HCT116 (cell line): ENCODE data around the gene ENO2. TPM values are rescaled to one million over a fixed set of nuclear protein-coding genes. Genes with fewer than 3 reads are reported as not detected.

Experiments
- ATAC-seq: fragments of 200-7000 bp; cut with Tn5 transposase; 2 replicates; pipeline ENCODE4 v1.9.1; 2020; ENCODE audit warnings: mild to moderate bottlenecking, moderate library complexity
- BruUV-seq: library from RNA; stranded (reverse); fragments of 400-500 nt; replicated peaks from 2 replicates; lab custom pipeline; 2021; lab: Mats Ljungman, UMichigan
- CTCF ChIA-PET: fragments of 300-600 bp; sonication (Branson Sonifier 250); formaldehyde crosslinking; loops from one replicate; lab custom pipeline; 2021; ENCODE audit warnings: antibody characterized with exemption; lab: Charles Lee
- POLR2A ChIA-PET: fragments of 300-600, 350-600 bp; sonication (Branson Sonifier 250); formaldehyde crosslinking; loops from one replicate; lab custom pipeline; 2021; ENCODE audit warnings: antibody characterized with exemption; lab: Charles Lee
- RAD21 ChIA-PET, 2 experiments: fragments of 300-600 bp; sonication (Branson Sonifier 250); formaldehyde crosslinking; loops; one replicate each; lab custom pipeline; 2023; ENCODE audit warnings: low total read pairs in 2 of 2; ENCODE audit not compliant: uncharacterized antibody in 2 of 2, unreplicated experiment in 2 of 2, low non-redundant PET in 1 of 2; lab: Charles Lee
- DNase-seq: peaks from one replicate; pipeline ENCODE4 v3.0.0-alpha.2; 2010; ENCODE audit warnings: low read depth, low spot score
- H2AFZ ChIP-seq: fragments of 200-600 bp; shearing (Covaris generic), sonication (generic); 2 replicates; pipeline ENCODE4 v1.6.1; 2017; ENCODE audit warnings: low read depth, mixed run types, mixed read lengths, antibody characterized with exemption, low read length; ENCODE audit not compliant: poor library complexity, severe bottlenecking
- H3K27ac ChIP-seq: 2 replicates; pipeline ENCODE4 v1.5.1; 2012; ENCODE audit warnings: low read depth, low read length
- H3K27me3 ChIP-seq: fragments of 200-600 bp; sonication (generic); 2 replicates; pipeline ENCODE4 v1.6.1; 2016; ENCODE audit warnings: mixed run types, low read length, mixed read lengths; ENCODE audit not compliant: insufficient read depth
- H3K36me3 ChIP-seq, 2 experiments: fragments of 200-500 bp in 1 of 2; fragments of 200-600 bp in 1 of 2; sonication (Bioruptor generic) in 1 of 2; sonication (generic) in 1 of 2; 2 replicates each; pipeline versions ENCODE4 v1.5.1 to v1.6.1; 2014 to 2016; ENCODE audit warnings: low read length in 2 of 2, inconsistent platforms in 1 of 2, mixed read lengths in 1 of 2, mixed run types in 1 of 2; ENCODE audit not compliant: insufficient read depth in 2 of 2, control insufficient read depth in 1 of 2
- H3K4me1 ChIP-seq, 2 experiments: fragments of 200-600 bp in 1 of 2; sonication (generic) in 1 of 2; 2 replicates each; pipeline versions ENCODE4 v1.5.1 to v1.6.1; 2012 to 2017; ENCODE audit warnings: low read length in 2 of 2, inconsistent platforms in 1 of 2, mild to moderate bottlenecking in 1 of 2, mixed read lengths in 1 of 2, mixed run types in 1 of 2, moderate library complexity in 1 of 2; ENCODE audit not compliant: insufficient read depth in 2 of 2, control insufficient read depth in 1 of 2
- H3K4me2 ChIP-seq: fragments of 200-600 bp; sonication (generic); 2 replicates; pipeline ENCODE4 v1.6.1; 2017; ENCODE audit warnings: mixed run types, low read length, mixed read lengths
- H3K4me3 ChIP-seq, 2 experiments: fragments of 200-600 bp in 1 of 2; sonication (generic) in 1 of 2; replicated peaks in 1 of 2; 2 replicates each; pipeline ENCODE4 v1.5.1; 2011 to 2016; ENCODE audit warnings: low read length in 2 of 2, control low read depth in 1 of 2, low read depth in 1 of 2, mild to moderate bottlenecking in 1 of 2, mixed read lengths in 1 of 2, mixed run types in 1 of 2
- H3K79me2 ChIP-seq: fragments of 200-600 bp; sonication (generic); 2 replicates; pipeline ENCODE4 v1.6.1; 2017; ENCODE audit warnings: mild to moderate bottlenecking, mixed run types, low read length, moderate library complexity, mixed read lengths; ENCODE audit not compliant: insufficient read depth
- H3K9ac ChIP-seq: fragments of 200-600 bp; sonication (generic); 2 replicates; pipeline ENCODE4 v1.6.1; 2016; ENCODE audit warnings: low read length, mixed read lengths
- H3K9me2 ChIP-seq: fragments of 200-600 bp; sonication (generic), shearing (Covaris generic); 2 replicates; pipeline ENCODE4 v1.6.1; 2017; ENCODE audit warnings: mixed run types, mild to moderate bottlenecking, moderate library complexity; ENCODE audit not compliant: insufficient read depth
- H3K9me3 ChIP-seq, 2 experiments: fragments of 200-500 bp in 1 of 2; fragments of 200-600 bp in 1 of 2; sonication (Bioruptor generic) in 1 of 2; sonication (generic) in 1 of 2; 2 replicates each; pipeline ENCODE4 v1.6.1; 2014 to 2017; ENCODE audit warnings: low read length in 2 of 2, mixed read lengths in 2 of 2, inconsistent platforms in 1 of 2, low read depth in 1 of 2, mild to moderate bottlenecking in 1 of 2, mixed run types in 1 of 2, moderate library complexity in 1 of 2; ENCODE audit not compliant: control insufficient read depth in 1 of 2, insufficient read depth in 1 of 2
- H4K20me1 ChIP-seq: fragments of 200-600 bp; sonication (generic), shearing (Covaris generic); 2 replicates; pipeline ENCODE4 v1.6.1; 2017; ENCODE audit warnings: mixed run types, mild to moderate bottlenecking, moderate library complexity; ENCODE audit not compliant: insufficient read depth
- CBX3 ChIP-seq: IDR thresholded peaks from 2 replicates; pipeline ENCODE4 v1.6.1; 2012; ENCODE audit warnings: low read depth
- EGR1 ChIP-seq: IDR thresholded peaks from 2 replicates; pipeline ENCODE4 v1.6.1; 2012; ENCODE audit warnings: low read depth
- POLR2A ChIP-seq: IDR thresholded peaks from 2 replicates; pipeline ENCODE4 v1.7.0; 2011; ENCODE audit warnings: borderline replicate concordance; ENCODE audit not compliant: insufficient read depth, insufficient read length; ENCODE audit errors: extremely low read depth
- REST ChIP-seq: IDR thresholded peaks from 2 replicates; pipeline ENCODE4 v1.6.1; 2012; ENCODE audit warnings: low read depth
- intact Hi-C: fragments of 100-400 bp; cut with micrococcal nuclease; formaldehyde crosslinking; loops from 2 replicates; pipeline ENCODE4 v1.10.0; 2022
- total RNA-seq: library from RNA; stranded (reverse); gene quantifications from one replicate; pipeline ENCODE4 v1.2.1, GENCODE V29; 2021; ENCODE audit not compliant: unreplicated experiment

The ENO2 gene
- total RNA-seq, 1 experiment from 2014 or later = 117 TPM

- H3K27me3 ChIP-seq = no peaks in the 10 kb centered on the region
- no peaks in the 10 kb centered on the region for H4K20me1 ChIP-seq
- H3K9me2 ChIP-seq = no peaks in the 10 kb centered on the region
- ChIA-PET CTCF (no interaction called here), POLR2A (interaction anchor here (2.3 to 5.1 kb wide), 3 partner anchors 10 to 33 kb away, joined by 7 to 96 read pairs (median 15); partner anchors contain the start of genes C12orf57 and RNU7-1), RAD21 (no interaction called here)
- intact Hi-C loops = loop anchor here (5.0 kb wide), 1 partner anchor 56 kb away; the partner anchor contains the start of gene SPSB2
- peaks cover 2 to 6% of the 10 kb centered on the region in 2 experiments; a peak in 2 of 4 replicates for H3K36me3 ChIP-seq
- peaks cover 54% of the 10 kb centered on the region for H3K79me2 ChIP-seq
- no peak for TF ChIP-seq CBX3
- peak; percentile 27 for TF ChIP-seq POLR2A
- peaks cover 25 to 53% of the 10 kb centered on the region in 2 experiments for H3K4me1 ChIP-seq
- H3K27ac ChIP-seq = peak overlapping the region; percentile 99
- no peaks in the 10 kb centered on the region for H3K9me3 ChIP-seq
- DNase-seq = no peak
- no peak overlapping the region for H2AFZ ChIP-seq
- H3K9ac ChIP-seq = peak overlapping the region; percentile 96
- BruUV-seq = no TSS peak
- peak overlapping the region; percentile 93 for H3K4me2 ChIP-seq
- H3K4me3 ChIP-seq = peak overlapping the region; percentile 79 to 92
- ATAC-seq = no peak
These were observed 13.8 kb downstream of the ENO2 start for GRCh38 chr12:6928022-6928702.

GRCh38 chr12:6928703-6929407 is 14.5 kb downstream of the ENO2 start:
- peak overlapping the region; percentile 71 for H3K27ac ChIP-seq
- no peaks in the 10 kb centered on the region for H4K20me1 ChIP-seq
- TF ChIP-seq REST = no peak
- no peak for TF ChIP-seq EGR1
- peak; percentile 13 for TF ChIP-seq POLR2A
- DNase-seq (no peak), ATAC-seq (no peak)
- H3K4me1 ChIP-seq = peaks cover 25 to 52% of the 10 kb centered on the region in 2 experiments
- no TSS peak for BruUV-seq
- peaks cover 61% of the 10 kb centered on the region for H3K79me2 ChIP-seq
- H2AFZ ChIP-seq = no peak overlapping the region
- ChIA-PET POLR2A (interaction anchor here (5.1 kb wide), 1 partner anchor 16 kb away, joined by 96 read pairs; the partner anchor contains the start of genes C12orf57 and RNU7-1), CTCF (interaction anchor here (0.7 kb wide), 1 partner anchor 9 kb away, joined by 3 read pairs; no protein-coding TSS in a partner anchor), RAD21 (no interaction called here)
- H3K9me3 ChIP-seq = no peaks in the 10 kb centered on the region
- peaks cover 2 to 13% of the 10 kb centered on the region in 2 experiments; a peak in 2 of 4 replicates for H3K36me3 ChIP-seq
- intact Hi-C loops = loop anchor here (5.0 kb wide), 1 partner anchor 57 kb away; the partner anchor contains the start of gene SPSB2
- no peaks in the 10 kb centered on the region for H3K9me2 ChIP-seq
- H3K27me3 ChIP-seq = no peaks in the 10 kb centered on the region
- peak overlapping the region; percentile 96 for H3K9ac ChIP-seq
- peak overlapping the region; percentile 93 for H3K4me2 ChIP-seq
- H3K4me3 ChIP-seq = peak overlapping the region; percentile 79 to 92
